Esophagus muscularis mucosa (tissue), 4 donors: ENCODE results near the gene C1QA. TPM values are rescaled to one million over a fixed set of nuclear protein-coding genes. Genes with fewer than 3 reads are reported as not detected.

ENCODE experiments used
- DNase-seq: peaks from one replicate; pipeline ENCODE4 v3.0.0-alpha.2; 2017; ENCODE audit errors: extremely low spot score
- H3K27ac ChIP-seq, 4 donors: fragments of 200-600 bp; sonication (generic); replicated peaks in 1 of 4; 1 replicate in 3 of 4; 2 replicates in 1 of 4; pipeline ENCODE4 v1.5.1; 2016 to 2019; ENCODE audit warnings: mild to moderate bottlenecking in 1 of 4
- H3K27me3 ChIP-seq, 4 donors: fragments of 200-600 bp; sonication (generic); one replicate each; pipeline versions ENCODE4 v1.5.1 to v1.6.0; 2016 to 2019
- H3K36me3 ChIP-seq, 4 donors: fragments of 200-600 bp; sonication (generic); one replicate each; pipeline ENCODE4 v1.5.1; 2016 to 2019
- H3K4me1 ChIP-seq, 4 donors: fragments of 200-600 bp; sonication (generic); one replicate each; pipeline ENCODE4 v1.5.1; 2016 to 2019
- H3K4me3 ChIP-seq, 4 donors: fragments of 200-600 bp; sonication (generic); 1 replicate in 2 of 4; 2 replicates in 2 of 4; pipeline ENCODE4 v1.5.1; 2016 to 2019; ENCODE audit warnings: mild to moderate bottlenecking in 4 of 4, moderate library complexity in 1 of 4
- H3K9me3 ChIP-seq, 4 donors: fragments of 200-600 bp; sonication (generic); 1 replicate in 3 of 4; 2 replicates in 1 of 4; pipeline ENCODE4 v1.5.1; 2016 to 2019
- EP300 ChIP-seq: sonication (generic); formaldehyde crosslinking; IDR thresholded peaks from one replicate; pipeline ENCODE4 v1.6.1; 2017; ENCODE audit warnings: antibody characterized with exemption
- POLR2A ChIP-seq: fragments of 450-650 bp; IDR thresholded peaks from one replicate; pipeline ENCODE4 v1.6.1; 2017; ENCODE audit warnings: antibody characterized with exemption, moderate library complexity, mild to moderate bottlenecking, low read depth
- POLR2AphosphoS5 ChIP-seq, 2 donors: sonication (generic); formaldehyde crosslinking; IDR thresholded peaks; one replicate each; pipeline ENCODE4 v1.6.1; 2017; ENCODE audit warnings: antibody characterized with exemption in 2 of 2
- intact Hi-C: fragments of 100-400 bp; cut with DNase I; formaldehyde crosslinking; loops from one replicate; pipeline ENCODE4 v1.15.1; 2023
- small RNA-seq, 3 donors: library from RNA; depleted of rRNA; stranded (forward); fragments of <200 nt; gene quantifications; one replicate each; pipeline ENCODE3, GENCODE V24; 2016
- total RNA-seq, 4 donors: library from RNA; depleted of rRNA; stranded (reverse); fragments of >200 nt; gene quantifications; one replicate each; pipeline versions ENCODE4 v1.1.0 to v1.2.1, GENCODE V29; 2016
- TF ChIP-seq, protein P1 (sequence below), 3 experiments: fragments of 200-600 bp in 2 of 3; fragments of 450-650 bp in 1 of 3; sonication (generic) in 2 of 3; IDR thresholded peaks; one replicate each; pipeline ENCODE4 v1.5.1; 2017 to 2019; ENCODE audit warnings: antibody characterized with exemption in 3 of 3, mild to moderate bottlenecking in 2 of 3, moderate library complexity in 1 of 3

C1QA gene
- total RNA-seq, 4 donors from 2014 or later, result 132 to 359 (median 164) TPM

GRCh38 chr1:22688466-22688865 lies 52.0 kb downstream of the C1QA start:
- Histone ChIP-seq H3K27ac (no peak overlapping the region), H3K4me1 (peaks cover 0 to 7% (median 4%) of the 10 kb centered on the region in 4 donors), H3K9me3 (no peaks in the 10 kb centered on the region), H3K4me3 (no peak overlapping the region), H3K36me3 (no peaks in the 10 kb centered on the region), H3K27me3 (peaks cover 0 to 41% (median 0%) of the 10 kb centered on the region in 4 donors)
- no peak for DNase-seq
- no peak for TF ChIP-seq POLR2AphosphoS5 (IDR thresholded peaks at IDR 0.05)
- no peak for TF ChIP-seq POLR2A
- TF ChIP-seq, protein P1, sequence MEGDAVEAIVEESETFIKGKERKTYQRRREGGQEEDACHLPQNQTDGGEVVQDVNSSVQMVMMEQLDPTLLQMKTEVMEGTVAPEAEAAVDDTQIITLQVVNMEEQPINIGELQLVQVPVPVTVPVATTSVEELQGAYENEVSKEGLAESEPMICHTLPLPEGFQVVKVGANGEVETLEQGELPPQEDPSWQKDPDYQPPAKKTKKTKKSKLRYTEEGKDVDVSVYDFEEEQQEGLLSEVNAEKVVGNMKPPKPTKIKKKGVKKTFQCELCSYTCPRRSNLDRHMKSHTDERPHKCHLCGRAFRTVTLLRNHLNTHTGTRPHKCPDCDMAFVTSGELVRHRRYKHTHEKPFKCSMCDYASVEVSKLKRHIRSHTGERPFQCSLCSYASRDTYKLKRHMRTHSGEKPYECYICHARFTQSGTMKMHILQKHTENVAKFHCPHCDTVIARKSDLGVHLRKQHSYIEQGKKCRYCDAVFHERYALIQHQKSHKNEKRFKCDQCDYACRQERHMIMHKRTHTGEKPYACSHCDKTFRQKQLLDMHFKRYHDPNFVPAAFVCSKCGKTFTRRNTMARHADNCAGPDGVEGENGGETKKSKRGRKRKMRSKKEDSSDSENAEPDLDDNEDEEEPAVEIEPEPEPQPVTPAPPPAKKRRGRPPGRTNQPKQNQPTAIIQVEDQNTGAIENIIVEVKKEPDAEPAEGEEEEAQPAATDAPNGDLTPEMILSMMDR (IDR thresholded peaks at IDR 0.05), result no peak
- TF ChIP-seq EP300, result no peak
- intact Hi-C loops, result no loop called here

Small RNA genes within 50 kb of the gene (small RNA-seq; reads per million reads assigned to genes)
- gene MIR6127, result 0 reads per million in 3 donors

Other genes starting within 250 kb of the C1QA start
- 10 to 100 TPM; 13.8 to 21.1 (median 18.4) TPM for gene ZBTB40, start 184.8 kb upstream of the C1QA start, total RNA-seq
- gene EPHA8, start 73.1 kb upstream of the C1QA start, total RNA-seq, result not detected
- 100 to 1,000 TPM; 171 to 311 (median 181) TPM for gene C1QC, start 7.0 kb downstream of the C1QA start, total RNA-seq
- gene C1QB, start 16.6 kb downstream of the C1QA start, total RNA-seq, result 100 to 1,000 TPM; 254 to 583 (median 288) TPM
- gene EPHB2, start 74.2 kb downstream of the C1QA start, total RNA-seq, result 1 to 10 TPM; 1.5 to 3.3 (median 1.9) TPM